ENCODE data around the gene ABCA2.

Gene ABCA2

DNA sequence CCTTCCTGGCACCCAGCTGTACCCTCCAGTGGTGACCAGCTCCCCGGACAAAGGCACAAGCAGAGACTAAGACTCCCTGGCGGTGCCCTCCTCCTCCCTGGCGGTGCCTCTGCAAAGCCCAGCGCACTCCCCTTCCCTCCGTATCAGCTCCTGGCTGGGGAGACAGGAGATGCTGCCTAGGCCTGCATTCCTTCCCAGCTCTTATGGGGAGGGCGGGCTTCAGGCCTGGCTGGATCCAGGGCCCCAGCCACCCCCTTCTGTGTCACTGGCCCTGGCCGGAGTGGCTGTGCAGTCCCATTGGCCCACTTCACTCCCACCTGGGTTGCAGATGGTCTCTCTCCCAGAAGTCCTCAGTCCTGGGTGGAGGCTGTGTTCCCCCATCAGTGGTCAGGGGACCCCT is 69.6 kb downstream of the ABCA2 start:
- H3K27ac ChIP-seq (ENCODE audit: low read depth, low read length) = no peak overlapping the region
- H3K4me1 ChIP-seq (ENCODE audit: insufficient read depth, low read length) = no peaks in the 10 kb centered on the region
- H3K36me3 ChIP-seq (ENCODE audit: insufficient read depth, low read length) = no peaks in the 10 kb centered on the region
- WGBS = 84% methylated on average over 7 of the region's 7 CpGs
- H3K4me3 ChIP-seq (ENCODE audit: low read length) = no peak overlapping the region
- H3K9me3 ChIP-seq (ENCODE audit: insufficient read depth, low read depth, low read length) = no peaks in the 10 kb centered on the region
- no peaks in the 10 kb centered on the region for H3K27me3 ChIP-seq (ENCODE audit: insufficient read depth, low read length)
- no peak overlapping the region for H3K9ac ChIP-seq (ENCODE audit: low read depth, low read length)

DNA sequence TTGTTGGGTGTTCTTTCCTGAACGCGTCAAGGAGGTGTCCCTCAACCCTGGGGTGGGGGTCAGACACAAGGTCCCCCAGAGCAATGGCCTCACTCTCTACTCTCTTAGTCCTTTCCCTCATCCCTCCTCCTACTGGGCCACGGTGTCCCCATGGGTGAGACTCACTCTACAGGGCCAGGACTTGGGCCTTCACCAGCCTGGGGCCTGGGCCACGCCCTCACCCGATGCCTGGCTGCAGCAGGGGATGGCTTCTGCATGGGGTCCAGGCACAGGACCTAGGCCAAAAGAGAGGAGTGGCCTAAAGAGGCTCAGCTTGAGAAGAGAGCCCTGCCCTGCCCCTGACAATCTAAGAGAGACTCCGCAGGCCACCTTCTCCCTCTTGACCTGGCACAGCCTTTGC is 70.1 kb downstream of the ABCA2 start:
- no peaks in the 10 kb centered on the region for H3K27me3 ChIP-seq (ENCODE audit: insufficient read depth, low read length)
- H3K4me1 ChIP-seq (ENCODE audit: insufficient read depth, low read length) = no peaks in the 10 kb centered on the region
- no peak overlapping the region for H3K27ac ChIP-seq (ENCODE audit: low read depth, low read length)
- no peak overlapping the region for H3K9ac ChIP-seq (ENCODE audit: low read depth, low read length)
- no peaks in the 10 kb centered on the region for H3K9me3 ChIP-seq (ENCODE audit: insufficient read depth, low read depth, low read length)
- H3K4me3 ChIP-seq (ENCODE audit: low read length) = no peak overlapping the region
- no peaks in the 10 kb centered on the region for H3K36me3 ChIP-seq (ENCODE audit: insufficient read depth, low read length)
- 90% methylated on average over 6 of the region's 6 CpGs for WGBS

DNA sequence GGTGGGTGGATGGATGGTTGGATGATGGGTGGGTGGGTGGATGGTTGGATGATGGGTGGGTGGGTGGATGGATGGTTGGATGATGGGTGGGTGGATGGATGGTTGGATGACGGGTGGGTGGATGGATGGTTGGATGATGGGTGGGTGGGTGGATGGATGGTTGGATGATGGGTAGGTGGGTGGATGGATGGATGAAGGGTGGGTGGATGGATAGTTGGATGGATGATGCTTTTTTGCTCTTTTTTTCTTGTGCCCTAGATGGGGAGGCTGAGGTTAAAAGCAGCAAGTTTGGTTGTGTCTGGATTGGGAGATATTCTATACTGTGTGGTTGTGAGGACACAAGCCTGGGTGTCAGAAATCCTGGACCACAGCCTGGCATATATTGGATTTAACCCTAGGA is 70.6 kb downstream of the ABCA2 start:
- no peak overlapping the region for H3K4me3 ChIP-seq (ENCODE audit: low read length)
- H3K9me3 ChIP-seq (ENCODE audit: insufficient read depth, low read depth, low read length) = no peaks in the 10 kb centered on the region
- no peaks in the 10 kb centered on the region for H3K4me1 ChIP-seq (ENCODE audit: insufficient read depth, low read length)
- WGBS = 100% methylated on average over 1 of the region's 1 CpG
- no peaks in the 10 kb centered on the region for H3K36me3 ChIP-seq (ENCODE audit: insufficient read depth, low read length)
- no peak overlapping the region for H3K9ac ChIP-seq (ENCODE audit: low read depth, low read length)
- H3K27me3 ChIP-seq (ENCODE audit: insufficient read depth, low read length) = no peaks in the 10 kb centered on the region
- H3K27ac ChIP-seq (ENCODE audit: low read depth, low read length) = no peak overlapping the region
